HK-2 (cell line): ENCODE measurements around the gene PAX2.

Source experiments
- DNase-seq: peaks from one replicate; pipeline ENCODE4 v3.0.0-alpha.2; 2018; ENCODE audit not compliant: unreplicated experiment

The PAX2 gene

DNA sequence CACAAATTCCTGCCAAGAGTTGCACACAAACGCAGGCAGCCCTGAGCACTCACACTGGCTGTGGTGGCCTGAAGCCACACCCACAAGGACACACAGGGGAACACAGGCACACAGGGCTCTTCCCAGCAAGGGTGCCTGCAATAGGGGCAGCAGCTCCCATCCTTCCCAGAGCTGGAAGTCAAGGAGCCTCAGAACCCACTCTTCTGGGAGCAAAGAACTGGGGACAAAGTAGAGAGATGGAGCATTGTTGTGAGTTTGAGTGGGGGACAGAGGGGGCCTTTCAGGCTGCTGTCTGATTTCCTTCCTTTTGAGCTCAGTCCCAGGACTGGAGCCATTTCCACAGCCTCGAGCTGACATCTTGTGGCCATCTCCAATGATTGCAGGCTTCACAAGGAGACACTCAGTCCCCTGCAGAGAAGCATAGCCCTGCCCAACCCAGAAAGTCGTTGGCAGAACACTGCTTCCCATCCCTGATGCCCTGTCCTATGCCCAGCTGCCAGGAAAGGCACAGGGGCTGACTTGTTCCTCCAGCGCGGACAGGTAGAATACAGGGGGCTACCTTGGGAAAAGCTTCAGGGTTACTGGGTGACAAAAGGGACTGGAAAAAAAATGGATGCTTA lies 133.0 kb downstream of the PAX2 start:
- peak; percentile 79 for DNase-seq
